H9 (cell line): ENCODE data around the gene GPC3. TPM values are rescaled to one million over a fixed set of nuclear protein-coding genes. Genes with fewer than 3 reads are reported as not detected.

ENCODE experiments used
- DNase-seq: peaks from one replicate; pipeline ENCODE4 v3.0.0-alpha.2; 2017
- H2AFZ ChIP-seq: one replicate; pipeline ENCODE4 v1.6.1; 2013; ENCODE audit warnings: mild to moderate bottlenecking, low read length, control low read depth, moderate library complexity
- H2AK5ac ChIP-seq: 2 replicates; pipeline ENCODE4 v1.6.1; 2013; ENCODE audit warnings: low read length, control low read depth, mixed read lengths; ENCODE audit not compliant: insufficient read length
- H2BK120ac ChIP-seq: one replicate; pipeline ENCODE4 v1.6.1; 2013; ENCODE audit warnings: low read depth, mild to moderate bottlenecking, low read length, control low read depth, inconsistent platforms; ENCODE audit not compliant: poor library complexity, severe bottlenecking
- H2BK12ac ChIP-seq: 2 replicates; pipeline ENCODE4 v1.6.1; 2013; ENCODE audit warnings: low read length, control low read depth, mixed read lengths, low read depth; ENCODE audit not compliant: insufficient read length
- H2BK15ac ChIP-seq: 2 replicates; pipeline ENCODE4 v1.6.1; 2013; ENCODE audit warnings: low read depth, low read length, control low read depth
- H2BK20ac ChIP-seq: one replicate; pipeline ENCODE4 v1.6.1; 2013; ENCODE audit warnings: low read depth, mild to moderate bottlenecking, low read length, control low read depth, inconsistent platforms; ENCODE audit not compliant: poor library complexity, severe bottlenecking
- H2BK5ac ChIP-seq: 2 replicates; pipeline ENCODE4 v1.6.1; 2013; ENCODE audit warnings: low read length, control low read depth, mixed read lengths; ENCODE audit not compliant: insufficient read length
- H3K14ac ChIP-seq: 2 replicates; pipeline ENCODE4 v1.6.1; 2013; ENCODE audit warnings: low read length, control low read depth; ENCODE audit not compliant: insufficient read depth
- H3K18ac ChIP-seq: 2 replicates; pipeline ENCODE4 v1.6.1; 2013; ENCODE audit warnings: low read depth, mild to moderate bottlenecking, mixed read lengths, low read length, control low read depth; ENCODE audit not compliant: insufficient read length
- H3K23ac ChIP-seq: 2 replicates; pipeline ENCODE4 v1.6.1; 2013; ENCODE audit warnings: low read length, control low read depth, mixed read lengths, low read depth; ENCODE audit not compliant: insufficient read length
- H3K23me2 ChIP-seq: 2 replicates; pipeline ENCODE4 v1.6.1; 2013; ENCODE audit warnings: low read depth, mild to moderate bottlenecking, mixed read lengths, low read length, control low read depth; ENCODE audit not compliant: insufficient read length, poor library complexity, severe bottlenecking
- H3K27ac ChIP-seq: 2 replicates; pipeline ENCODE4 v1.5.1; 2013; ENCODE audit warnings: low read length, control low read depth, mixed read lengths, low read depth; ENCODE audit not compliant: insufficient read length
- H3K27me3 ChIP-seq: 2 replicates; pipeline ENCODE4 v1.6.1; 2013; ENCODE audit warnings: low read length, control low read depth, inconsistent platforms; ENCODE audit not compliant: insufficient read depth
- H3K4ac ChIP-seq: 2 replicates; pipeline ENCODE4 v1.6.1; 2013; ENCODE audit warnings: low read depth, mild to moderate bottlenecking, control low read depth, inconsistent platforms, low read length, moderate library complexity
- H3K4me1 ChIP-seq: 2 replicates; pipeline ENCODE4 v1.6.1; 2013; ENCODE audit warnings: low read length, control low read depth, inconsistent platforms; ENCODE audit not compliant: insufficient read depth
- H3K4me2 ChIP-seq: 2 replicates; pipeline ENCODE4 v1.6.1; 2013; ENCODE audit warnings: low read length, control low read depth, mixed read lengths; ENCODE audit not compliant: insufficient read length, insufficient read depth
- H3K56ac ChIP-seq: 2 replicates; pipeline ENCODE4 v1.6.1; 2013; ENCODE audit warnings: low read depth, mild to moderate bottlenecking, mixed read lengths, low read length, control low read depth; ENCODE audit not compliant: insufficient read length
- H3K79me1 ChIP-seq: 2 replicates; pipeline ENCODE4 v1.6.1; 2013; ENCODE audit warnings: low read depth, mild to moderate bottlenecking, moderate library complexity, low read length, control low read depth, inconsistent platforms; ENCODE audit not compliant: insufficient read depth, poor library complexity, severe bottlenecking
- H3K79me2 ChIP-seq: 2 replicates; pipeline ENCODE4 v1.6.1; 2013; ENCODE audit warnings: low read length, control low read depth, inconsistent platforms; ENCODE audit not compliant: insufficient read depth
- H3K9ac ChIP-seq: 2 replicates; pipeline ENCODE4 v1.6.1; 2013; ENCODE audit warnings: low read length, control low read depth, mixed read lengths; ENCODE audit not compliant: insufficient read length; ENCODE audit errors: extremely low read depth
- H3K9me3 ChIP-seq: one replicate; pipeline ENCODE4 v1.6.1; 2013; ENCODE audit warnings: low read depth, low read length, inconsistent platforms; ENCODE audit not compliant: control insufficient read depth
- H3T11ph ChIP-seq: one replicate; pipeline ENCODE4 v1.6.1; 2013; ENCODE audit warnings: mild to moderate bottlenecking, low read length, control low read depth, inconsistent platforms
- H4K20me1 ChIP-seq: one replicate; pipeline ENCODE4 v1.6.1; 2013; ENCODE audit not compliant: control insufficient read depth, insufficient read length, insufficient read depth
- H4K5ac ChIP-seq: 2 replicates; pipeline ENCODE4 v1.6.1; 2013; ENCODE audit warnings: low read depth, mild to moderate bottlenecking, mixed read lengths, low read length, control low read depth; ENCODE audit not compliant: insufficient read length
- H4K8ac ChIP-seq: replicated peaks from 2 replicates; pipeline ENCODE4 v1.6.1; 2013; ENCODE audit warnings: low read length, control low read depth, mixed read lengths, low read depth; ENCODE audit not compliant: insufficient read length
- H4K91ac ChIP-seq: 2 replicates; pipeline ENCODE4 v1.6.1; 2013; ENCODE audit warnings: low read depth, mild to moderate bottlenecking, moderate library complexity, mixed read lengths, low read length, control low read depth; ENCODE audit not compliant: insufficient read length
- H3K27ac Mint-ChIP-seq, 3 experiments: 2 replicates in 2 of 3; 3 replicates in 1 of 3; pipeline ENCODE4 v1.8.0; 2020 to 2021; ENCODE audit warnings: mixed read lengths in 3 of 3, mild to moderate bottlenecking in 1 of 3, moderate library complexity in 1 of 3
- H3K27me3 Mint-ChIP-seq: 2 replicates; pipeline ENCODE4 v1.8.0; 2021; ENCODE audit warnings: low read depth, mild to moderate bottlenecking, moderate library complexity, mixed read lengths
- H3K36me3 Mint-ChIP-seq, 3 experiments: 2 replicates in 2 of 3; 3 replicates in 1 of 3; pipeline ENCODE4 v1.8.0; 2020 to 2021; ENCODE audit warnings: low read depth in 3 of 3, mixed read lengths in 3 of 3; ENCODE audit not compliant: insufficient read depth in 1 of 3
- H3K4me1 Mint-ChIP-seq, 2 experiments: 2 replicates each; pipeline ENCODE4 v1.8.0; 2020; ENCODE audit warnings: mixed read lengths in 2 of 2
- H3K4me3 Mint-ChIP-seq, 2 experiments: 2 replicates in 1 of 2; 3 replicates in 1 of 2; pipeline ENCODE4 v1.8.0; 2020 to 2021; ENCODE audit warnings: mild to moderate bottlenecking in 2 of 2, mixed read lengths in 2 of 2, moderate library complexity in 1 of 2
- H3K9me3 Mint-ChIP-seq, 2 experiments: 2 replicates in 1 of 2; 3 replicates in 1 of 2; pipeline ENCODE4 v1.8.0; 2020; ENCODE audit warnings: mild to moderate bottlenecking in 2 of 2, mixed read lengths in 2 of 2, moderate library complexity in 1 of 2
- CTCF ChIP-seq: fragments of 200-600 bp; sonication (generic); conservative IDR thresholded peaks from 3 replicates; pipeline ENCODE4 v1.8.0; 2021; ENCODE audit warnings: antibody characterized with exemption, mild to moderate bottlenecking
- WGBS: extraction: QIAGEN DNeasy Blood & Tissue Kit; methylation state at CpG from one replicate; pipeline ENCODE4 v1.1.7; 2013; ENCODE audit warnings: missing lambda C conversion rate, low lambda C conversion rate, mixed read lengths; ENCODE audit not compliant: insufficient read length; ENCODE audit errors: extremely low coverage; 5-methylcytosine and 5-hydroxymethylcytosine counted together
- total RNA-seq: library from RNA; stranded (reverse); gene quantifications from 2 replicates; pipeline ENCODE4 v1.2.1, GENCODE V29; 2021

The GPC3 gene
- total RNA-seq, 1 experiment from 2014 or later, result 108 TPM

GRCh38 chrX:133559909-133560308, 425.5 kb downstream of the GPC3 start:
- Histone ChIP-seq H3K9me3 (no peaks in the 10 kb centered on the region), H2BK15ac (no peak overlapping the region), H3K23ac (no peak overlapping the region), H2BK12ac (peak overlapping the region; percentile 76), H4K20me1 (no peaks in the 10 kb centered on the region), H4K8ac (no peak overlapping the region), H3K27ac (no peak overlapping the region), H3K56ac (no peak overlapping the region), H3K23me2 (no peaks in the 10 kb centered on the region), H3K27me3 (no peaks in the 10 kb centered on the region), H2AK5ac (no peak overlapping the region), H3K79me2 (no peaks in the 10 kb centered on the region), H3K4me1 (peaks cover 6% of the 10 kb centered on the region), H2BK20ac (no peak overlapping the region), H4K91ac (no peak overlapping the region), H3K18ac (peak overlapping the region; percentile 55), H3K4ac (no peak overlapping the region), H3T11ph (no peak overlapping the region), H2BK5ac (no peak overlapping the region), H3K14ac (no peak overlapping the region), H3K4me2 (no peak overlapping the region), H2AFZ (no peak overlapping the region), H2BK120ac (no peak overlapping the region), H3K9ac (no peak overlapping the region), H4K5ac (no peak overlapping the region), H3K79me1 (no peaks in the 10 kb centered on the region)
- Mint-ChIP-seq H3K27me3 (no peaks in the 10 kb centered on the region; the same call in 1 of the 2 replicates), H3K4me3 (no peak overlapping the region), H3K4me1 (peaks cover 52 to 58% of the 10 kb centered on the region in 2 experiments), H3K27ac (peak overlapping the region in 2 of 3 experiments; percentile 1 to 70; a peak in 1 of 7 replicates), H3K9me3 (peaks cover 8% of the 10 kb centered on the region in 2 experiments), H3K36me3 (peaks cover 5 to 20% (median 16%) of the 10 kb centered on the region in 3 experiments)
- no CpG with 5 or more reads among the region's 7 CpGs for WGBS
- no peak for DNase-seq
- TF ChIP-seq CTCF, result no peak
